MCF 10A (cell line): ENCODE measurements around the gene OPTC. TPM values are rescaled to one million over a fixed set of nuclear protein-coding genes. Genes with fewer than 3 reads are reported as not detected.

Experiments
- BruUV-seq: library from RNA; stranded (reverse); fragments of 400-500 nt; replicated peaks from 2 replicates; lab custom pipeline; 2021; lab: Mats Ljungman, UMichigan
- CTCF ChIA-PET: fragments of 300-600 bp; sonication (Branson Sonifier 250); formaldehyde crosslinking; extraction: SDS; loops from one replicate; lab custom pipeline; 2021; ENCODE audit warnings: antibody characterized with exemption, inconsistent platforms; lab: Yijun Ruan, JAX
- POLR2A ChIA-PET: fragments of 300-600, 350-650 bp; sonication (Branson Sonifier 250); formaldehyde crosslinking; extraction: SDS; loops from one replicate; lab custom pipeline; 2020; ENCODE audit warnings: antibody characterized with exemption, inconsistent platforms; lab: Yijun Ruan, JAX
- DNase-seq: peaks from one replicate; pipeline ENCODE4 v3.0.0-alpha.2; 2018; ENCODE audit not compliant: unreplicated experiment
- H3K27ac Mint-ChIP-seq: one replicate; pipeline ENCODE4 v1.8.0; 2022; ENCODE audit warnings: mild to moderate bottlenecking, low read depth, mixed read lengths; ENCODE audit not compliant: unreplicated experiment
- H3K27me3 Mint-ChIP-seq: one replicate; pipeline ENCODE4 v1.8.0; 2022; ENCODE audit warnings: mixed read lengths; ENCODE audit not compliant: insufficient read depth, unreplicated experiment
- H3K36me3 Mint-ChIP-seq: one replicate; pipeline ENCODE4 v1.8.0; 2022; ENCODE audit warnings: mild to moderate bottlenecking, moderate library complexity, mixed read lengths; ENCODE audit not compliant: insufficient read depth, unreplicated experiment
- H3K4me1 Mint-ChIP-seq: one replicate; pipeline ENCODE4 v1.8.0; 2022; ENCODE audit warnings: mixed read lengths; ENCODE audit not compliant: insufficient read depth, unreplicated experiment
- H3K4me3 Mint-ChIP-seq: one replicate; pipeline ENCODE4 v1.8.0; 2022; ENCODE audit warnings: mild to moderate bottlenecking, moderate library complexity, mixed read lengths; ENCODE audit not compliant: unreplicated experiment
- H3K9me3 Mint-ChIP-seq: one replicate; pipeline ENCODE4 v1.8.0; 2022; ENCODE audit warnings: mixed read lengths; ENCODE audit not compliant: unreplicated experiment
- intact Hi-C: fragments of 100-400 bp; cut with micrococcal nuclease; formaldehyde crosslinking; loops from 2 replicates; pipeline ENCODE4 v1.14.1; 2022
- total RNA-seq: library from RNA; stranded (reverse); gene quantifications from 2 replicates; pipeline ENCODE4 v1.2.3, GENCODE V29; 2022
- TF ChIP-seq, protein P1 (sequence below): fragments of 200-600 bp; IDR thresholded peaks from one replicate; pipeline ENCODE4 v1.8.0; 2022; ENCODE audit warnings: antibody characterized with exemption, mild to moderate bottlenecking; ENCODE audit not compliant: unreplicated experiment

OPTC gene
- total RNA-seq, 1 experiment from 2014 or later: not detected

DNA sequence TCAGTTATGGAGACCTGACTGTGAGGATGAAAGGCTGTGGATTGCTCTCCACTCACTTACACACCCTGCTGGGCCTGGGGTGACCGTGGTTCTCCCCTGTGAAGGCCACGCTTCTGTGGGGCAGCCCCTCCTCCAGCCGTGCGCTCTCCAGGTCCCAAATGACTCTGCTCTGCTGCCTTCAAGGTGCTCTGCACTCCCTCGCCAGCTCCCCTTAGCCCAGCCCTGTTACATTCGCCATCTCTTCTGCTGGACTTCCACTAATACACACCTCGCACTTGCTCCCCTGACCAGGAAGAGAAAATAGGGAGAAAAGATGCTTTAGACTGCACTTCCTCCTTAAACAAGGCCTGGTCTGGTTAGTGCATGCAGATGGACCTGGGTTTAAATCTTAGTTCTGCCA, 24.6 kb downstream of the OPTC start:
- no TSS peak for BruUV-seq
- CTCF ChIA-PET: interaction anchor here (0.6 to 4.4 kb wide), 6 partner anchors 9 to 183 kb away, joined by 3 to 15 read pairs (median 3); partner anchors contain the start of gene ATP2B4
- peaks cover 21% of the 10 kb centered on the region for H3K4me1 Mint-ChIP-seq
- no peak overlapping the region for H3K4me3 Mint-ChIP-seq
- TF ChIP-seq, protein P1, sequence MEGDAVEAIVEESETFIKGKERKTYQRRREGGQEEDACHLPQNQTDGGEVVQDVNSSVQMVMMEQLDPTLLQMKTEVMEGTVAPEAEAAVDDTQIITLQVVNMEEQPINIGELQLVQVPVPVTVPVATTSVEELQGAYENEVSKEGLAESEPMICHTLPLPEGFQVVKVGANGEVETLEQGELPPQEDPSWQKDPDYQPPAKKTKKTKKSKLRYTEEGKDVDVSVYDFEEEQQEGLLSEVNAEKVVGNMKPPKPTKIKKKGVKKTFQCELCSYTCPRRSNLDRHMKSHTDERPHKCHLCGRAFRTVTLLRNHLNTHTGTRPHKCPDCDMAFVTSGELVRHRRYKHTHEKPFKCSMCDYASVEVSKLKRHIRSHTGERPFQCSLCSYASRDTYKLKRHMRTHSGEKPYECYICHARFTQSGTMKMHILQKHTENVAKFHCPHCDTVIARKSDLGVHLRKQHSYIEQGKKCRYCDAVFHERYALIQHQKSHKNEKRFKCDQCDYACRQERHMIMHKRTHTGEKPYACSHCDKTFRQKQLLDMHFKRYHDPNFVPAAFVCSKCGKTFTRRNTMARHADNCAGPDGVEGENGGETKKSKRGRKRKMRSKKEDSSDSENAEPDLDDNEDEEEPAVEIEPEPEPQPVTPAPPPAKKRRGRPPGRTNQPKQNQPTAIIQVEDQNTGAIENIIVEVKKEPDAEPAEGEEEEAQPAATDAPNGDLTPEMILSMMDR: no peak
- H3K27me3 Mint-ChIP-seq: no peaks in the 10 kb centered on the region
- H3K36me3 Mint-ChIP-seq: no peaks in the 10 kb centered on the region
- no peaks in the 10 kb centered on the region for H3K9me3 Mint-ChIP-seq
- H3K27ac Mint-ChIP-seq: no peak overlapping the region
- intact Hi-C loops: no loop called here
- DNase-seq: no peak
- POLR2A ChIA-PET: interaction anchor here (0.6 to 1.9 kb wide), 8 partner anchors 8 to 174 kb away, joined by 3 to 8 read pairs (median 3); partner anchors contain the start of gene ATP2B4

DNA sequence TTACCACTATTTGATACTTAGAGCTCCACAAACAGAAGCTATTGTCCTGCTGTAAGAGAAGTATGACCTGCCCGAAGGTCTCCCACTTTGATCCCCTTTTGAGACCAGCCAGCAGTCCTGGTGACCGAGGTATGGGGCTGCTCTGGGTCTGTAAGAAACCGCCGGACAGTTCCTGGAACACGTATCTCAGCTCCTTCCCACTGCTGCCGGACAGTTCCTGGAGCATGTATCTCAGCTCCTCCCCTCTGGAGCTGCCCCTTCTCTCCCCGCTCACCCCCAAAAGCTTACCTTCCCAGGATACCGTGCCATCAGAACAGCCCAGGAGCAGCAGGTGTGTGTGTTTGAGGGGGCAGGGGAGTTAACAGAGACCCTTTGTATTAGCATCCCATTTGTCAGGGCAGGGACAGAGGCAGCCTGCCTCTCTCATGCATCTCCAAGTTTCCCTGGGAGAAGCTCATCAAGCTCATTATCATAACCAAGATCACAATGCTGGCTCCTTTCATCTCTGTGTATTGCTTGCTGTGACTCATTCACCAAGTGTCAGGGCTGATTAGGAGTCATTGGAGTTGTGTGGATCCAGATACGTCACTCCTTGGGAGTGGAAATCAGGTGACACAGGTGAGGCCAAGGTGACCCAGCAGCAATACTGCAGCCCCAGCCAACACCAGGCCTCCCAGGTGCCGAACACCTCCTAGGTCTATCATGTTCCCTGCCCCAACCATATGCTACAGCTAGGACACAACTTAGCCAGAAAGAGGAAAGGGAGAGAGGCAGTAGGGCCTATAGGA, 25.3 kb downstream of the OPTC start:
- Mint-ChIP-seq H3K4me1 (peaks cover 14% of the 10 kb centered on the region), H3K36me3 (no peaks in the 10 kb centered on the region), H3K27me3 (no peaks in the 10 kb centered on the region), H3K4me3 (no peak overlapping the region), H3K27ac (no peak overlapping the region), H3K9me3 (no peaks in the 10 kb centered on the region)
- POLR2A ChIA-PET: interaction anchor here (0.6 to 1.8 kb wide), 11 partner anchors 9 to 173 kb away, joined by 3 to 8 read pairs (median 4); partner anchors contain the start of gene ATP2B4
- intact Hi-C loops: no loop called here
- no peak for DNase-seq
- BruUV-seq: no TSS peak
- TF ChIP-seq, protein P1: no peak
- CTCF ChIA-PET: interaction anchor here (0.6 to 4.4 kb wide), 10 partner anchors 8 to 1583 kb away, joined by 3 to 15 read pairs (median 3); no protein-coding TSS in a partner anchor

DNA sequence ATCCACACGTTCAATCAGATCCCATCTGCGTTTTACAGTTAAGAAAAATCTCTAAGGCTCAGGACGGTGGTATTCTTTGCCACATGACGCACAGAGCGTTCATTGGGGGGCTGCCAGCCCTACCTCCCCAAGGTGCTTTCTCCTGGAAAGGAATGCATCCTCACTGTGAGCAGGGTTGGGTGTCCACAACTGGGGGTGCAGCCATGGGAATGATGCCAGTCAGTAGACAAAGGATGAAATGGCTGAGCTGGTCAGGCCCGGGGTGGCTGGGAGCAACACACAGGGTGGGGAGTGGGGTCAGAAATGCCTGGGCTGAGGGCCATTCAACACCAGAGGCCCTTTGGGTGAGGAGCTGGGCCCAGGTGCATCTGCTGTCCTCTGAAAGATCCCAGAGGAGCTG, 25.9 kb downstream of the OPTC start:
- intact Hi-C loops: no loop called here
- Mint-ChIP-seq H3K27ac (no peak overlapping the region), H3K4me3 (no peak overlapping the region), H3K27me3 (no peaks in the 10 kb centered on the region), H3K4me1 (peaks cover 10% of the 10 kb centered on the region), H3K36me3 (no peaks in the 10 kb centered on the region), H3K9me3 (no peaks in the 10 kb centered on the region)
- TF ChIP-seq, protein P1: no peak
- ChIA-PET CTCF (interaction anchor here (0.6 to 4.4 kb wide), 6 partner anchors 13 to 1582 kb away, joined by 3 to 15 read pairs (median 4); no protein-coding TSS in a partner anchor), POLR2A (interaction anchor here (0.7 to 1.8 kb wide), 8 partner anchors 9 to 107 kb away, joined by 3 to 8 read pairs (median 4); partner anchors contain the start of gene ATP2B4)
- no TSS peak for BruUV-seq
- no peak for DNase-seq

DNA sequence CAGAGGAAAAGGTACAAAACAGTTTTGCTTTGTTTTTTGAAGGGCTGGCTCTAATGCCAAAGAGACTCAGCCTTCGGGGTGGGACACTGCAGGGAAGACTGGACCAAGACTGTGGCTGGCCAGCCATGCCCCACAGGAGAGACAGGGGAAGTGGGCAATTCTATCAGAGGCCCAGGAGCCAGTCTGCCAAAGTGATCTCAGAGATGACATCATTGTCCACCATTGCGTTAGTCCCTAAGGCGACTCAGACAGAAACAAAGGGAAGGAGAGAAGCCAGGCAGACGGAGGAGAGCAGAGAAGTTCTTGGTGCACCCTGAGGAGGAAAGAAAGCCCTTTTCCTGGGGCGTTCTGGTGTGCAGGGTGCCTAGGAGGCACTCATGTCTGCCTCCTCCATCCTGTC, 26.4 kb downstream of the OPTC start:
- Mint-ChIP-seq H3K4me1 (peaks cover 10% of the 10 kb centered on the region), H3K4me3 (no peak overlapping the region), H3K9me3 (no peaks in the 10 kb centered on the region), H3K36me3 (no peaks in the 10 kb centered on the region), H3K27me3 (no peaks in the 10 kb centered on the region), H3K27ac (no peak overlapping the region)
- TF ChIP-seq, protein P1: no peak
- POLR2A ChIA-PET: interaction anchor here (0.7 to 1.7 kb wide), 5 partner anchors 11 to 38 kb away, joined by 3 to 7 read pairs (median 5); no protein-coding TSS in a partner anchor
- DNase-seq: no peak
- CTCF ChIA-PET: interaction anchor here (4.4 kb wide), 1 partner anchor 16 kb away, joined by 15 read pairs; no protein-coding TSS in a partner anchor
- no TSS peak for BruUV-seq
- intact Hi-C loops: no loop called here
